Caco-2 (cell line): Measurements from ENCODE around the gene SCAF4. TPM values are rescaled to one million over a fixed set of nuclear protein-coding genes. Genes with fewer than 3 reads are reported as not detected.

Experiments
- BruUV-seq: library from RNA; stranded (reverse); fragments of 400-500 nt; replicated peaks from 2 replicates; lab custom pipeline; 2021; lab: Mats Ljungman, UMichigan
- CTCF ChIA-PET: fragments of 300-600 bp; sonication (Branson Sonifier 250); formaldehyde crosslinking; loops from one replicate; lab custom pipeline; 2022; ENCODE audit warnings: antibody characterized with exemption; lab: Charles Lee
- POLR2A ChIA-PET: fragments of 300-600 bp; sonication (Branson Sonifier 250); formaldehyde crosslinking; loops from one replicate; lab custom pipeline; 2022; ENCODE audit warnings: antibody characterized with exemption; lab: Charles Lee
- DNase-seq, 2 experiments: peaks; one replicate each; pipeline versions ENCODE4 v3.0.0 to v3.0.0-alpha.2; 2020 to 2022
- H3K27me3 ChIP-seq: replicated peaks from 2 replicates; pipeline ENCODE4 v1.6.0; 2011; ENCODE audit warnings: low read length; ENCODE audit not compliant: control insufficient read depth, insufficient read depth
- H3K36me3 ChIP-seq: 2 replicates; pipeline ENCODE4 v1.5.1; 2011; ENCODE audit warnings: low read length; ENCODE audit not compliant: control insufficient read depth, insufficient read depth
- H3K4me1 ChIP-seq: fragments of 250-450 bp; sonication (Bioruptor Pico); 2 replicates; pipeline ENCODE4 v1.5.1; 2020; ENCODE audit warnings: mild to moderate bottlenecking
- H3K4me3 ChIP-seq: 2 replicates; pipeline ENCODE4 v1.5.1; 2011; ENCODE audit warnings: low read depth, mild to moderate bottlenecking, control low read depth, low read length
- H3K9me3 ChIP-seq: fragments of 250-450 bp; sonication (Bioruptor Pico); 2 replicates; pipeline ENCODE4 v1.5.1; 2020; ENCODE audit warnings: mild to moderate bottlenecking, moderate library complexity
- H3K27ac Mint-ChIP-seq: one replicate; pipeline ENCODE4 v1.8.0; 2022; ENCODE audit warnings: mixed read lengths; ENCODE audit not compliant: unreplicated experiment
- H3K27me3 Mint-ChIP-seq: one replicate; pipeline ENCODE4 v1.8.0; 2022; ENCODE audit warnings: mixed read lengths; ENCODE audit not compliant: insufficient read depth, unreplicated experiment
- H3K36me3 Mint-ChIP-seq: one replicate; pipeline ENCODE4 v1.8.0; 2022; ENCODE audit warnings: mild to moderate bottlenecking, mixed read lengths; ENCODE audit not compliant: insufficient read depth, unreplicated experiment
- H3K4me1 Mint-ChIP-seq: one replicate; pipeline ENCODE4 v1.8.0; 2022; ENCODE audit warnings: low read depth, mixed read lengths; ENCODE audit not compliant: unreplicated experiment
- H3K4me3 Mint-ChIP-seq: one replicate; pipeline ENCODE4 v1.8.0; 2022; ENCODE audit warnings: mild to moderate bottlenecking, moderate library complexity, mixed read lengths; ENCODE audit not compliant: unreplicated experiment
- H3K9me3 Mint-ChIP-seq: one replicate; pipeline ENCODE4 v1.8.0; 2022; ENCODE audit warnings: mixed read lengths; ENCODE audit not compliant: unreplicated experiment
- CTCF ChIP-seq, 2 experiments: fragments of 200-600 bp in 1 of 2; IDR thresholded peaks; 1 replicate in 1 of 2; 2 replicates in 1 of 2; pipeline versions ENCODE4 v1.5.1 to v1.8.0; 2011 to 2022; ENCODE audit warnings: antibody characterized with exemption in 1 of 2, control low read depth in 1 of 2, inconsistent platforms in 1 of 2, low read depth in 1 of 2, low read length in 1 of 2, mild to moderate bottlenecking in 1 of 2, moderate library complexity in 1 of 2; ENCODE audit not compliant: insufficient read depth in 1 of 2, severe bottlenecking in 1 of 2, unreplicated experiment in 1 of 2
- intact Hi-C: fragments of 100-400 bp; cut with micrococcal nuclease; formaldehyde crosslinking; loops from one replicate; pipeline ENCODE4 v1.10.0; 2022; ENCODE audit not compliant: unreplicated experiment
- total RNA-seq: library from RNA; stranded (reverse); gene quantifications from 2 replicates; pipeline ENCODE4 v1.2.3, GENCODE V29; 2022

SCAF4 gene
- total RNA-seq, 1 experiment from 2014 or later, result 50.2 TPM

- no peak for DNase-seq
- intact Hi-C loops, result no loop called here
- Mint-ChIP-seq H3K9me3 (no peaks in the 10 kb centered on the region), H3K4me1 (no peaks in the 10 kb centered on the region), H3K36me3 (peaks cover 67% of the 10 kb centered on the region), H3K4me3 (no peak overlapping the region), H3K27ac (no peak overlapping the region), H3K27me3 (no peaks in the 10 kb centered on the region)
- Histone ChIP-seq H3K36me3 (no peaks in the 10 kb centered on the region; the same call in 1 of the 2 replicates), H3K9me3 (no peaks in the 10 kb centered on the region), H3K27me3 (no peaks in the 10 kb centered on the region), H3K4me3 (no peak overlapping the region), H3K4me1 (no peaks in the 10 kb centered on the region)
- TF ChIP-seq CTCF (IDR thresholded peaks at IDR 0.05; ENCODE audit: insufficient read depth in 1 of 2, low read depth in 1 of 2, low read length in 1 of 2, severe bottlenecking in 1 of 2, unreplicated experiment in 1 of 2), result no peak
- POLR2A ChIA-PET, result no interaction called here
- CTCF ChIA-PET, result no interaction called here
- BruUV-seq, result no TSS peak
These were observed 48.9 kb downstream of the SCAF4 start for GRCh38 chr21:31683029-31683428.

DNA sequence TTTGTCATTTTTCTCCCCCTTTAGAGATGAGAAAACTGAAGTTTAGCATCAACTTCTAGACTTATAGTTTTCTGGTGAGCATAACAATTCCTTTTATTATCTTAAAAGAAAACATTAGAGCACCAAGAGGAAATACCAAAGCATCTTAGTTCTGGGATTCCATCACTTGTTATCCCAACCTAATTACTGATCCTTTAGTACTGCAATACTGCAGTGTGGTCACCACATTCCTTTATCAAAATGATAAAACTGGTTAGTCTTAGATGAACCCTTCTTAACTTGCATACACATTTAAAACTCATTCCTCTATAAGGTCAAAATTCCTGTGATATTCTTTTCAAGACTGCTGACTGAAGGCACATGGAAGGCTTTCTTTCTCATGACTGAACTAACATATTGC is 49.3 kb downstream of the SCAF4 start:
- H3K27me3 ChIP-seq, result no peaks in the 10 kb centered on the region
- ChIA-PET POLR2A (no interaction called here), CTCF (no interaction called here)
- intact Hi-C loops, result no loop called here
- H3K27ac Mint-ChIP-seq, result no peak overlapping the region
- no peak overlapping the region for H3K4me3 ChIP-seq
- H3K27me3 Mint-ChIP-seq, result no peaks in the 10 kb centered on the region
- H3K9me3 ChIP-seq, result no peaks in the 10 kb centered on the region
- BruUV-seq, result no TSS peak
- no peak overlapping the region for H3K4me3 Mint-ChIP-seq
- H3K9me3 Mint-ChIP-seq, result no peaks in the 10 kb centered on the region
- H3K4me1 ChIP-seq, result no peaks in the 10 kb centered on the region
- DNase-seq, result no peak
- no peaks in the 10 kb centered on the region; the same call in 1 of the 2 replicates for H3K36me3 ChIP-seq
- peaks cover 63% of the 10 kb centered on the region for H3K36me3 Mint-ChIP-seq
- no peaks in the 10 kb centered on the region for H3K4me1 Mint-ChIP-seq
- no peak for TF ChIP-seq CTCF (IDR thresholded peaks at IDR 0.05; ENCODE audit: insufficient read depth in 1 of 2, low read depth in 1 of 2, low read length in 1 of 2, severe bottlenecking in 1 of 2, unreplicated experiment in 1 of 2)

GRCh38 chr21:31678478-31678877 is 53.4 kb downstream of the SCAF4 start:
- ChIA-PET CTCF (no interaction called here), POLR2A (no interaction called here)
- TF ChIP-seq CTCF (IDR thresholded peaks at IDR 0.05; ENCODE audit: insufficient read depth in 1 of 2, low read depth in 1 of 2, low read length in 1 of 2, severe bottlenecking in 1 of 2, unreplicated experiment in 1 of 2), result no peak
- Mint-ChIP-seq H3K4me1 (no peaks in the 10 kb centered on the region), H3K4me3 (no peak overlapping the region), H3K27me3 (no peaks in the 10 kb centered on the region), H3K27ac (no peak overlapping the region), H3K9me3 (no peaks in the 10 kb centered on the region), H3K36me3 (peaks cover 24% of the 10 kb centered on the region)
- Histone ChIP-seq H3K4me3 (no peak overlapping the region), H3K36me3 (no peaks in the 10 kb centered on the region; the same call in 1 of the 2 replicates), H3K27me3 (no peaks in the 10 kb centered on the region), H3K9me3 (no peaks in the 10 kb centered on the region), H3K4me1 (no peaks in the 10 kb centered on the region)
- intact Hi-C loops, result no loop called here
- BruUV-seq, result no TSS peak
- DNase-seq, result no peak
